HG02870 (cell line): ENCODE results near the gene POLE3.
A peak's percentile ranks its signal among the peaks of the same experiment; 100 is the strongest.
"Not testable (repeated sequence)": the region's sequence is repeated elsewhere in the genome, so short reads cannot be mapped to it uniquely, and the experiment has no call there.

Experiments used
- ATAC-seq: cut with Tn5 transposase; IDR thresholded peaks from one replicate; pipeline ENCODE4 v1.9.1; 2021; ENCODE audit warnings: mild to moderate bottlenecking, moderate library complexity; ENCODE audit not compliant: unreplicated experiment

The POLE3 gene

GRCh38 chr9:113410207-113410864 lies at the start of gene POLE3, which contains the start of gene C9orf43:
Gene POLE3 (minus strand): TSS chr9:113410675. CDS start chr9:113410293, 382 bp downstream.
Gene C9orf43 (plus strand): TSS chr9:113410747. CDS start chr9:113413494, 2,747 bp downstream.
- peak; percentile 91 for ATAC-seq

- no peak for ATAC-seq
Observed at GRCh38 chr9:113456235-113456634, 45.8 kb upstream of the POLE3 start.

- ATAC-seq, result no peak
Observed at GRCh38 chr9:113454914-113455761, 44.7 kb upstream of the POLE3 start.

GRCh38 chr9:113452113-113452605 lies 41.7 kb upstream of the POLE3 start:
- ATAC-seq, result no peak

- ATAC-seq, result no peak
Observed at GRCh38 chr9:113449376-113449775, 38.9 kb upstream of the POLE3 start.

- ATAC-seq, result no peak
Observed at GRCh38 chr9:113446323-113446740, 35.9 kb upstream of the POLE3 start.

- no peak for ATAC-seq
Observed at GRCh38 chr9:113444736-113445135, 34.3 kb upstream of the POLE3 start.

GRCh38 chr9:113437716-113438115 lies 27.2 kb upstream of the POLE3 start:
- not testable (repeated sequence) for ATAC-seq

- no peak for ATAC-seq
Observed at GRCh38 chr9:113436728-113437515, 26.4 kb upstream of the POLE3 start.

GRCh38 chr9:113431191-113431590 lies 20.7 kb upstream of the POLE3 start:
- ATAC-seq, result no peak

GRCh38 chr9:113428062-113428615 lies 17.7 kb upstream of the POLE3 start:
- no peak for ATAC-seq

- no peak for ATAC-seq
Observed at GRCh38 chr9:113427629-113428028, 17.2 kb upstream of the POLE3 start.

- ATAC-seq, result no peak
Observed at GRCh38 chr9:113426701-113427100, 16.2 kb upstream of the POLE3 start.

- ATAC-seq, result no peak
Observed at GRCh38 chr9:113425072-113425471, 14.6 kb upstream of the POLE3 start.

GRCh38 chr9:113421726-113422125 lies 11.3 kb upstream of the POLE3 start:
- no peak for ATAC-seq

GRCh38 chr9:113417370-113417769 lies 6.9 kb upstream of the POLE3 start:
- ATAC-seq, result no peak

GRCh38 chr9:113416149-113416721 lies 5.8 kb upstream of the POLE3 start:
- peak; percentile 97 for ATAC-seq

GRCh38 chr9:113409883-113410206 lies 630 bp downstream of the POLE3 start:
- ATAC-seq, result peak; percentile 3

- ATAC-seq, result no peak
Observed at GRCh38 chr9:113409481-113409880, 994 bp downstream of the POLE3 start.

GRCh38 chr9:113406873-113407511 lies 3.5 kb downstream of the POLE3 start:
- ATAC-seq, result peak; percentile 24
